ENCODE data around the gene CEP19.

The CEP19 gene

GRCh38 chr3:196673632-196674031 lies 38.4 kb downstream of the CEP19 start:
- Histone ChIP-seq H3K9me3 (ENCODE audit: control insufficient read depth in 5 of 5, low read length in 5 of 5) (no peaks in the 10 kb centered on the region), H3K27me3 (ENCODE audit: control insufficient read depth in 5 of 5, insufficient read depth in 4 of 5, low read length in 5 of 5) (no peaks in the 10 kb centered on the region), H3K27ac (ENCODE audit: low read depth, low read length) (no peak overlapping the region), H3K36me3 (ENCODE audit: control insufficient read depth in 5 of 5, insufficient read depth in 5 of 5, low read length in 5 of 5) (no peaks in the 10 kb centered on the region), H3K4me1 (ENCODE audit: control insufficient read depth in 5 of 5, insufficient read depth in 5 of 5, low read length in 5 of 5) (peaks cover 0 to 32% (median 5%) of the 10 kb centered on the region in 5 donors), H3K9ac (ENCODE audit: low read length in 5 of 5) (no peak overlapping the region), H3K4me3 (ENCODE audit: low read depth in 1 of 5, low read length in 5 of 5) (no peak overlapping the region)

- no peaks in the 10 kb centered on the region for H3K27me3 ChIP-seq (ENCODE audit: control insufficient read depth in 5 of 5, insufficient read depth in 4 of 5, low read length in 5 of 5)
- H3K4me3 ChIP-seq (ENCODE audit: low read depth in 1 of 5, low read length in 5 of 5), result peak overlapping the region in 2 of 5 donors; percentile 6 to 24
- H3K9ac ChIP-seq (ENCODE audit: low read length in 5 of 5), result no peak overlapping the region
- peaks cover 0 to 27% (median 6%) of the 10 kb centered on the region in 5 donors for H3K4me1 ChIP-seq (ENCODE audit: control insufficient read depth in 5 of 5, insufficient read depth in 5 of 5, low read length in 5 of 5)
- peak overlapping the region; percentile 18 for H3K27ac ChIP-seq (ENCODE audit: low read depth, low read length)
- no peaks in the 10 kb centered on the region for H3K9me3 ChIP-seq (ENCODE audit: control insufficient read depth in 5 of 5, low read length in 5 of 5)
- no peaks in the 10 kb centered on the region for H3K36me3 ChIP-seq (ENCODE audit: control insufficient read depth in 5 of 5, insufficient read depth in 5 of 5, low read length in 5 of 5)
Measured at GRCh38 chr3:196670339-196670738, 41.7 kb downstream of the CEP19 start.

GRCh38 chr3:196667056-196667825 lies 44.8 kb downstream of the CEP19 start:
- Histone ChIP-seq H3K36me3 (ENCODE audit: control insufficient read depth in 5 of 5, insufficient read depth in 5 of 5, low read length in 5 of 5) (peaks cover 0 to 6% (median 0%) of the 10 kb centered on the region in 5 donors), H3K9ac (ENCODE audit: low read length in 5 of 5) (no peak overlapping the region), H3K27ac (ENCODE audit: low read depth, low read length) (no peak overlapping the region), H3K9me3 (ENCODE audit: control insufficient read depth in 5 of 5, low read length in 5 of 5) (no peaks in the 10 kb centered on the region), H3K4me1 (ENCODE audit: control insufficient read depth in 5 of 5, insufficient read depth in 5 of 5, low read length in 5 of 5) (peaks cover 0 to 27% (median 6%) of the 10 kb centered on the region in 5 donors), H3K4me3 (ENCODE audit: low read depth in 1 of 5, low read length in 5 of 5) (no peak overlapping the region), H3K27me3 (ENCODE audit: control insufficient read depth in 5 of 5, insufficient read depth in 4 of 5, low read length in 5 of 5) (no peaks in the 10 kb centered on the region)

DNA sequence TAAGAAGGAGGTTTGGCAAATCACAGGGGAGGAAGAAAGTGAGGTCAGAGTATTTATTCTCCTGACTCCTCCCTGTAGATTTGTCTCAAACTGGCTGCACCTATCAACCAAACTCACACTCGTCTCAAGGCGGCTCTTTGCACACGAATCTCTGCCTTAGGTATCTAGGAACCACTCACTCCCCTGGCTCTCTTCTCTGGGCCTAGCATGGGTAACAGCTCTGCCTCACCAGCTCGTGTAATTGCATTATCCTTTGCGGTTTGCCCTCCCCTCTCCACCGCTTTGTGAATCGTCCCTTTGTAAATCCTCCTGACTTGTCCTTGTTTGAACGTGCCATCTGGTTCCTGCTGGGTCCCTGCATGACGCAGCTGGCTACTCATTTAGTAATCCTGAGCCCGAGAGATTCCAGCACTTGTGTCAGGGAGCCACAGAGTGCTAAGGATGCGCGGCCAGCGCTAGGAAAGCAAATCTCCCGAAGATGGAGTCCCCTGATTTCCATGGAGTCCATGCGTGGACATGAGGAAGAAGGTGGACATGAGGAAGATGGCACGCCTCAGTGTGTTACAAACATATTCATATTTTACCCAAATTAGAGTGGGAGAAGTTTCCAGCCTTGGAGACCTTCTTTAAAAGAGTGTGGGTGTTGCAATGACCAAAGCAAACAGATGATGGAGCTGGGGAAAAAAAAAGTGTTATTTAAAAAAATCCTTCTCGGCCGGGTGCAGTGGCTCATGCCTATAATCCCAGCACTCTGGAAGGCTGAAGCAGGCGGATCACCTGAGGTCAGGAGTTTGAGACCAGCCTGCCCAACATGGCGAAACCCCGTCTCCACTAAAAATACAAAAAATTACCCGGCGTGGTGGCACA lies 45.8 kb downstream of the CEP19 start:
- Histone ChIP-seq H3K36me3 (ENCODE audit: control insufficient read depth in 5 of 5, insufficient read depth in 5 of 5, low read length in 5 of 5) (peaks cover 0 to 9% (median 5%) of the 10 kb centered on the region in 5 donors), H3K9me3 (ENCODE audit: control insufficient read depth in 5 of 5, low read length in 5 of 5) (no peaks in the 10 kb centered on the region), H3K27ac (ENCODE audit: low read depth, low read length) (no peak overlapping the region), H3K4me1 (ENCODE audit: control insufficient read depth in 5 of 5, insufficient read depth in 5 of 5, low read length in 5 of 5) (peaks cover 0 to 26% (median 6%) of the 10 kb centered on the region in 5 donors), H3K27me3 (ENCODE audit: control insufficient read depth in 5 of 5, insufficient read depth in 4 of 5, low read length in 5 of 5) (no peaks in the 10 kb centered on the region), H3K9ac (ENCODE audit: low read length in 5 of 5) (no peak overlapping the region), H3K4me3 (ENCODE audit: low read depth in 1 of 5, low read length in 5 of 5) (no peak overlapping the region)

- no peaks in the 10 kb centered on the region for H3K9me3 ChIP-seq (ENCODE audit: control insufficient read depth in 5 of 5, low read length in 5 of 5)
- H3K9ac ChIP-seq (ENCODE audit: low read length in 5 of 5), result no peak overlapping the region
- no peaks in the 10 kb centered on the region for H3K27me3 ChIP-seq (ENCODE audit: control insufficient read depth in 5 of 5, insufficient read depth in 4 of 5, low read length in 5 of 5)
- peaks cover 0 to 9% (median 6%) of the 10 kb centered on the region in 5 donors for H3K4me1 ChIP-seq (ENCODE audit: control insufficient read depth in 5 of 5, insufficient read depth in 5 of 5, low read length in 5 of 5)
- no peak overlapping the region for H3K4me3 ChIP-seq (ENCODE audit: low read depth in 1 of 5, low read length in 5 of 5)
- peaks cover 0 to 37% (median 24%) of the 10 kb centered on the region in 5 donors for H3K36me3 ChIP-seq (ENCODE audit: control insufficient read depth in 5 of 5, insufficient read depth in 5 of 5, low read length in 5 of 5)
- no peak overlapping the region for H3K27ac ChIP-seq (ENCODE audit: low read depth, low read length)
Measured at GRCh38 chr3:196662711-196663571, 49.1 kb downstream of the CEP19 start.

GRCh38 chr3:196662033-196662432 lies 50.0 kb downstream of the CEP19 start:
- H3K9me3 ChIP-seq (ENCODE audit: control insufficient read depth in 5 of 5, low read length in 5 of 5), result no peaks in the 10 kb centered on the region
- no peaks in the 10 kb centered on the region for H3K27me3 ChIP-seq (ENCODE audit: control insufficient read depth in 5 of 5, insufficient read depth in 4 of 5, low read length in 5 of 5)
- no peak overlapping the region for H3K9ac ChIP-seq (ENCODE audit: low read length in 5 of 5)
- peaks cover 0 to 9% (median 6%) of the 10 kb centered on the region in 5 donors for H3K4me1 ChIP-seq (ENCODE audit: control insufficient read depth in 5 of 5, insufficient read depth in 5 of 5, low read length in 5 of 5)
- no peak overlapping the region for H3K4me3 ChIP-seq (ENCODE audit: low read depth in 1 of 5, low read length in 5 of 5)
- no peak overlapping the region for H3K27ac ChIP-seq (ENCODE audit: low read depth, low read length)
- peaks cover 0 to 39% (median 30%) of the 10 kb centered on the region in 5 donors for H3K36me3 ChIP-seq (ENCODE audit: control insufficient read depth in 5 of 5, insufficient read depth in 5 of 5, low read length in 5 of 5)

- Histone ChIP-seq H3K36me3 (ENCODE audit: control insufficient read depth in 5 of 5, insufficient read depth in 5 of 5, low read length in 5 of 5) (peaks cover 0 to 45% (median 35%) of the 10 kb centered on the region in 5 donors), H3K9ac (ENCODE audit: low read length in 5 of 5) (no peak overlapping the region), H3K9me3 (ENCODE audit: control insufficient read depth in 5 of 5, low read length in 5 of 5) (no peaks in the 10 kb centered on the region), H3K27ac (ENCODE audit: low read depth, low read length) (no peak overlapping the region), H3K4me1 (ENCODE audit: control insufficient read depth in 5 of 5, insufficient read depth in 5 of 5, low read length in 5 of 5) (peaks cover 0 to 8% (median 6%) of the 10 kb centered on the region in 5 donors), H3K4me3 (ENCODE audit: low read depth in 1 of 5, low read length in 5 of 5) (no peak overlapping the region), H3K27me3 (ENCODE audit: control insufficient read depth in 5 of 5, insufficient read depth in 4 of 5, low read length in 5 of 5) (no peaks in the 10 kb centered on the region)
Measured at GRCh38 chr3:196661400-196661799, 50.6 kb downstream of the CEP19 start.

GRCh38 chr3:196660381-196661166 lies 51.5 kb downstream of the CEP19 start:
- H3K27ac ChIP-seq (ENCODE audit: low read depth, low read length), result no peak overlapping the region
- H3K4me1 ChIP-seq (ENCODE audit: control insufficient read depth in 5 of 5, insufficient read depth in 5 of 5, low read length in 5 of 5), result no peaks in the 10 kb centered on the region
- no peaks in the 10 kb centered on the region for H3K9me3 ChIP-seq (ENCODE audit: control insufficient read depth in 5 of 5, low read length in 5 of 5)
- no peak overlapping the region for H3K4me3 ChIP-seq (ENCODE audit: low read depth in 1 of 5, low read length in 5 of 5)
- no peaks in the 10 kb centered on the region for H3K27me3 ChIP-seq (ENCODE audit: control insufficient read depth in 5 of 5, insufficient read depth in 4 of 5, low read length in 5 of 5)
- peaks cover 0 to 53% (median 36%) of the 10 kb centered on the region in 5 donors for H3K36me3 ChIP-seq (ENCODE audit: control insufficient read depth in 5 of 5, insufficient read depth in 5 of 5, low read length in 5 of 5)
- no peak overlapping the region for H3K9ac ChIP-seq (ENCODE audit: low read length in 5 of 5)

DNA sequence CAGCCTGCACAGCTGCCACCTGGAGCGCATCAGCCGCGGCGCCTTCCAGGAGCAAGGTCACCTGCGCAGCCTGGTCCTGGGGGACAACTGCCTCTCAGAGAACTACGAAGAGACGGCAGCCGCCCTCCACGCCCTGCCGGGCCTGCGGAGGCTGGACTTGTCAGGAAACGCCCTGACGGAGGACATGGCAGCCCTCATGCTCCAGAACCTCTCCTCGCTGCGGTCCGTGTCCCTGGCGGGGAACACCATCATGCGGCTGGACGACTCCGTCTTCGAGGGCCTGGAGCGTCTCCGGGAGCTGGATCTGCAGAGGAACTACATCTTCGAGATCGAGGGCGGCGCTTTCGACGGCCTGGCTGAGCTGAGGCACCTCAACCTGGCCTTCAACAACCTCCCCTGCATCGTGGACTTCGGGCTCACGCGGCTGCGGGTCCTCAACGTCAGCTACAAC lies 52.1 kb downstream of the CEP19 start:
- Histone ChIP-seq H3K9ac (ENCODE audit: low read length in 5 of 5) (no peak overlapping the region), H3K27me3 (ENCODE audit: control insufficient read depth in 5 of 5, insufficient read depth in 4 of 5, low read length in 5 of 5) (no peaks in the 10 kb centered on the region), H3K36me3 (ENCODE audit: control insufficient read depth in 5 of 5, insufficient read depth in 5 of 5, low read length in 5 of 5) (peaks cover 0 to 59% (median 39%) of the 10 kb centered on the region in 5 donors), H3K27ac (ENCODE audit: low read depth, low read length) (no peak overlapping the region), H3K9me3 (ENCODE audit: control insufficient read depth in 5 of 5, low read length in 5 of 5) (no peaks in the 10 kb centered on the region), H3K4me1 (ENCODE audit: control insufficient read depth in 5 of 5, insufficient read depth in 5 of 5, low read length in 5 of 5) (no peaks in the 10 kb centered on the region), H3K4me3 (ENCODE audit: low read depth in 1 of 5, low read length in 5 of 5) (no peak overlapping the region)

All from subcutaneous abdominal adipose tissue (tissue), 5 donors.